Esophagus squamous epithelium (tissue), 5 donors: ENCODE data around the gene FAM167B. TPM values are rescaled to one million over a fixed set of nuclear protein-coding genes. Genes with fewer than 3 reads are reported as not detected.
A peak's percentile ranks its signal among the peaks of the same experiment; 100 is the strongest.

Experiments
- DNase-seq: peaks from one replicate; lab custom pipeline; 2025; lab: John Stamatoyannopoulos, UW
- H3K27ac ChIP-seq, 4 donors: fragments of 200-600 bp; sonication (generic); one replicate each; pipeline ENCODE4 v1.5.1; 2016 to 2019; ENCODE audit warnings: mild to moderate bottlenecking in 1 of 4
- H3K27me3 ChIP-seq, 4 donors: fragments of 200-600 bp; sonication (generic); 1 replicate in 3 of 4; 2 replicates in 1 of 4; pipeline versions ENCODE4 v1.5.1 to v1.6.0; 2017 to 2021; ENCODE audit warnings: antibody characterized with exemption in 1 of 4
- H3K36me3 ChIP-seq, 3 donors: fragments of 200-600 bp; sonication (generic); one replicate each; pipeline ENCODE4 v1.5.1; 2016 to 2019
- H3K4me1 ChIP-seq, 3 donors: fragments of 200-600 bp; sonication (generic); one replicate each; pipeline ENCODE4 v1.5.1; 2017 to 2019
- H3K4me3 ChIP-seq, 4 donors: fragments of 200-600 bp; sonication (generic); 1 replicate in 3 of 4; 2 replicates in 1 of 4; pipeline ENCODE4 v1.5.1; 2016 to 2019; ENCODE audit warnings: mild to moderate bottlenecking in 2 of 4, moderate library complexity in 1 of 4
- H3K9me3 ChIP-seq, 3 donors: fragments of 200-600 bp; sonication (generic); one replicate each; pipeline ENCODE4 v1.5.1; 2016 to 2019
- CTCF ChIP-seq, 6 experiments: fragments of 450-650 bp in 4 of 6; fragments of 200-600 bp in 2 of 6; sonication (generic) in 2 of 6; IDR thresholded peaks; one replicate each; pipeline ENCODE4 v1.5.1; 2016 to 2019; ENCODE audit warnings: antibody characterized with exemption in 6 of 6, mild to moderate bottlenecking in 4 of 6, moderate library complexity in 4 of 6
- POLR2A ChIP-seq, 4 donors: fragments of 450-650 bp; IDR thresholded peaks; one replicate each; pipeline ENCODE4 v1.6.1; 2017; ENCODE audit warnings: antibody characterized with exemption in 4 of 4, mild to moderate bottlenecking in 4 of 4, moderate library complexity in 3 of 4
- WGBS, 2 donors: methylation state at CpG; one replicate each; pipeline ENCODE4 v1.1.5; 2018; 5-methylcytosine and 5-hydroxymethylcytosine counted together
- intact Hi-C: fragments of 100-400 bp; cut with DNase I; formaldehyde crosslinking; loops from one replicate; pipeline ENCODE4 v1.15.0; 2022
- total RNA-seq, 4 donors: library from RNA; depleted of rRNA; stranded (reverse); fragments of >200 nt; gene quantifications; one replicate each; pipeline ENCODE4 v1.1.0, GENCODE V29; 2016
- donor health status: DM: yes; HTN: yes; CAD: no.

FAM167B gene
- 1 to 10 TPM in 2 of 4 donors, not detected in 2; 1.7 to 5.5 TPM for total RNA-seq

DNA sequence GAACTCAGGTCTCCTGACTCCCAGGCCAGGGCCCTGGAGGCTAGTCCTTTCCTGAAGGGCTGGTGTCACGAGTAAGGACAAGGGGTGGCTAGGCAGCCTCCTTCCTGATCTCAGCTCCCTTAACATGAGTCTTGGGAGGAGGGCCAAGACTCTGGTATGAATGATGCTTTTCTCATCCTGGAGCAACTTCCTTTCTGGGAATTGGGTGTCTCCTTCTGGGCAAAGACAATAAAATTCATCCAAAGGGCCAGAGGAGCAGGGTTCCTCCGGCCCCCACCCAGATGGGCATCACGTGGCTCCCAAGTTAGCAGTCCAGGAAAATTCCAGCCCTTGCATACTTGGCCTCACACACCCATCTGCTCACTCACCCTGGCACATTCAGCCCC, at the start of gene FAM167B:
Gene FAM167B, plus strand, starts transcription at position 335 of the 386 bp plus-strand sequence. CDS start 200 bp downstream, outside the sequence.
- Histone ChIP-seq H3K36me3 (no peaks in the 10 kb centered on the region), H3K4me3 (peak within 1 kb of the TSS in 1 of 4 donors; percentile 37), H3K27ac (peak within 1 kb of the TSS; percentile 5 to 83 (median 64)), H3K9me3 (no peaks in the 10 kb centered on the region), H3K4me1 (peaks cover 8 to 74% (median 39%) of the 10 kb centered on the region in 3 donors), H3K27me3 (no peaks in the 10 kb centered on the region)
- WGBS, 2 donors, result 20 to 34% methylated on average over 2 to 3 of the region's 3 CpGs
- TF ChIP-seq POLR2A (IDR thresholded peaks at IDR 0.05) (no peak), CTCF (IDR thresholded peaks at IDR 0.05) (no peak)
- intact Hi-C loops, result no loop called here
- no peak for DNase-seq

- Histone ChIP-seq H3K4me3 (no peak overlapping the region), H3K27ac (no peak overlapping the region), H3K9me3 (no peaks in the 10 kb centered on the region), H3K36me3 (peaks cover 34 to 57% (median 35%) of the 10 kb centered on the region in 3 donors), H3K27me3 (no peaks in the 10 kb centered on the region), H3K4me1 (peaks cover 7 to 40% (median 24%) of the 10 kb centered on the region in 3 donors)
- WGBS, 2 donors, result 60 to 65% methylated on average over 4 to 6 of the region's 6 CpGs
- TF ChIP-seq POLR2A (IDR thresholded peaks at IDR 0.05) (no peak), CTCF (IDR thresholded peaks at IDR 0.05) (no peak)
- no peak for DNase-seq
- intact Hi-C loops, result no loop called here
Measured at GRCh38 chr1:32197837-32198236, 49.2 kb upstream of the FAM167B start.

DNA sequence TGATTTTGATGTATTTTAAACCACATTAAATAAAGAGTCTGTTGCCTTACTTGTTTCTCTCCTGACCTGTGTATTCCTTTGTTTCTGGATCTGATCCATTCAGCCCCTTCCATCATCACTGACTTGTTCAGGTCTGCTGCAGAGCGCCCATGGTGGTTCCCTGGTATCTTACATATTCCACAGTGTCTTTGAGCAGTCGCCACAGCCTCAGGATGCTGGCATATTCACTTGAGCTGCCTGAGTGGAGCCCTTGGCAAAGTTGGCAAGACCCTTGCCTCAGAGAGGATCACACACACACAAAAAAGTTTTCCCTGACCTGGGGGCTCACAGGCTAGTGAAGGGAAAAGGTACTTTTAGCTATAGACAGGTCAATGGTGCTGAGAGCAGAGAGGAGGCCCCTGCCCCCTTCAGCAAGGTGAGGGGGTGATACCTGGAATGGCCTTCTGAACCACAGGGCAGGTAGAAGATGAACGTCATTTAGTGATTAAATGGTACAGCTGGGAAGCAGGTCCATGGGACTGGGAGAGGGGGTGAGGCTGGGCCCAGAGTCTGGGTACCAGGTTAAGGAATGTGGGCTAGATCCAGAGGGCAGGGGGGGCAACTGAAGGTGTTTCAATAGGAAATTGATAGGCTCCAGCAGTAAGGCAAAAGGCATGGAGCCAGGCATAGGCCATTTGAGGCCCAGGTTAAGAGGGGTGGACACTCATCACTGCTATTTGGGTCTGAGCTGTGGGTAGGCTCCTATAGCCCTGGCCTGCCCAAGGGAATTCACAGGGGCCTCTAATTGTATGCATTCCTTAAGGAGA, 48.6 kb upstream of the FAM167B start:
- no peak for DNase-seq
- Histone ChIP-seq H3K27ac (no peak overlapping the region), H3K4me1 (peaks cover 7 to 40% (median 24%) of the 10 kb centered on the region in 3 donors), H3K9me3 (no peaks in the 10 kb centered on the region), H3K4me3 (no peak overlapping the region), H3K36me3 (peaks cover 29 to 51% (median 33%) of the 10 kb centered on the region in 3 donors), H3K27me3 (no peaks in the 10 kb centered on the region)
- 75% methylated on average over 3 of the region's 3 CpGs for WGBS, 2 donors
- intact Hi-C loops, result no loop called here
- TF ChIP-seq CTCF (IDR thresholded peaks at IDR 0.05) (no peak), POLR2A (IDR thresholded peaks at IDR 0.05) (no peak)

GRCh38 chr1:32199043-32199716, 47.8 kb upstream of the FAM167B start:
- no peaks in the 10 kb centered on the region for H3K27me3 ChIP-seq
- peak overlapping the region in 3 of 4 donors; percentile 83 to 91 (median 87) for H3K27ac ChIP-seq
- peaks cover 21 to 43% (median 27%) of the 10 kb centered on the region in 3 donors for H3K36me3 ChIP-seq
- no peak for DNase-seq
- intact Hi-C loops, result no loop called here
- H3K9me3 ChIP-seq, result no peaks in the 10 kb centered on the region
- peaks cover 7 to 40% (median 24%) of the 10 kb centered on the region in 3 donors for H3K4me1 ChIP-seq
- no peak overlapping the region for H3K4me3 ChIP-seq
- TF ChIP-seq CTCF (IDR thresholded peaks at IDR 0.05) (no peak), POLR2A (IDR thresholded peaks at IDR 0.05) (no peak)
- no CpG with 5 or more reads among the region's 4 CpGs for WGBS, 2 donors

GRCh38 chr1:32199717-32200072, 47.3 kb upstream of the FAM167B start:
- Histone ChIP-seq H3K36me3 (peaks cover 18 to 38% (median 22%) of the 10 kb centered on the region in 3 donors), H3K27me3 (no peaks in the 10 kb centered on the region), H3K27ac (peak overlapping the region; percentile 74 to 91 (median 85)), H3K9me3 (no peaks in the 10 kb centered on the region), H3K4me1 (peaks cover 7 to 44% (median 25%) of the 10 kb centered on the region in 3 donors), H3K4me3 (peak overlapping the region in 2 of 4 donors; percentile 64 to 88)
- TF ChIP-seq CTCF (IDR thresholded peaks at IDR 0.05) (no peak), POLR2A (IDR thresholded peaks at IDR 0.05) (no peak)
- WGBS, 2 donors, result 20 to 24% methylated on average over 2 to 4 of the region's 6 CpGs
- DNase-seq, result no peak
- intact Hi-C loops, result no loop called here
